Osteoblast (primary cell): ENCODE data around the gene GSTA5. TPM values are rescaled to one million over a fixed set of nuclear protein-coding genes. Genes with fewer than 3 reads are reported as not detected.
"Not testable (repeated sequence)": the region's sequence is repeated elsewhere in the genome, so short reads cannot be mapped to it uniquely, and the experiment has no call there.

ENCODE experiments used
- DNase-seq: peaks from one replicate; pipeline ENCODE4 v3.0.0; 2011; ENCODE audit warnings: low spot score, mixed read lengths; ENCODE audit not compliant: insufficient read length; ENCODE audit errors: missing footprints
- H2AFZ ChIP-seq: 2 replicates; pipeline ENCODE4 v1.6.0; 2011; ENCODE audit warnings: mild to moderate bottlenecking, low read length
- H3K27ac ChIP-seq: 2 replicates; pipeline ENCODE4 v1.5.1; 2011; ENCODE audit warnings: mild to moderate bottlenecking, low read depth, low read length, moderate library complexity
- H3K27me3 ChIP-seq: 2 replicates; pipeline ENCODE4 v1.6.0; 2012; ENCODE audit warnings: mild to moderate bottlenecking, control low read depth, inconsistent platforms, low read length, moderate library complexity; ENCODE audit not compliant: insufficient read depth
- H3K36me3 ChIP-seq: 2 replicates; pipeline ENCODE4 v1.5.1; 2011; ENCODE audit warnings: mild to moderate bottlenecking, low read length, control low read depth, moderate library complexity; ENCODE audit not compliant: insufficient read depth
- H3K4me1 ChIP-seq: 2 replicates; pipeline ENCODE4 v1.5.1; 2011; ENCODE audit warnings: mild to moderate bottlenecking, low read length, control low read depth, moderate library complexity; ENCODE audit not compliant: insufficient read depth
- H3K4me2 ChIP-seq: 2 replicates; pipeline ENCODE4 v1.6.0; 2011; ENCODE audit warnings: mild to moderate bottlenecking, low read length; ENCODE audit not compliant: insufficient read depth
- H3K4me3 ChIP-seq: fragments of 200-600 bp; sonication (generic); 3 replicates; pipeline ENCODE4 v1.5.1; 2012; ENCODE audit warnings: mild to moderate bottlenecking, low read length, inconsistent platforms; ENCODE audit not compliant: insufficient read depth
- H3K79me2 ChIP-seq: 2 replicates; pipeline ENCODE4 v1.6.0; 2012; ENCODE audit warnings: mild to moderate bottlenecking, low read length, control low read depth, inconsistent platforms; ENCODE audit not compliant: insufficient read depth
- H3K9me3 ChIP-seq: 2 replicates; pipeline ENCODE4 v1.5.1; 2011; ENCODE audit warnings: low read depth, low read length, control low read depth
- H4K20me1 ChIP-seq: 2 replicates; pipeline ENCODE4 v1.6.0; 2012; ENCODE audit warnings: mild to moderate bottlenecking, low read length, control low read depth; ENCODE audit not compliant: insufficient read depth
- total RNA-seq: library from RNA; depleted of rRNA; stranded (reverse); fragments of >200 nt; gene quantifications from 2 replicates; pipeline ENCODE4 v1.2.3, GENCODE V29; 2012
- TF ChIP-seq, protein P1 (sequence below): IDR thresholded peaks from 2 replicates; pipeline ENCODE4 v1.5.1; 2011; ENCODE audit warnings: mild to moderate bottlenecking, low read depth, low read length, moderate library complexity; ENCODE audit errors: extremely low read depth

The GSTA5 gene
- total RNA-seq, 1 donor = not detected

DNA sequence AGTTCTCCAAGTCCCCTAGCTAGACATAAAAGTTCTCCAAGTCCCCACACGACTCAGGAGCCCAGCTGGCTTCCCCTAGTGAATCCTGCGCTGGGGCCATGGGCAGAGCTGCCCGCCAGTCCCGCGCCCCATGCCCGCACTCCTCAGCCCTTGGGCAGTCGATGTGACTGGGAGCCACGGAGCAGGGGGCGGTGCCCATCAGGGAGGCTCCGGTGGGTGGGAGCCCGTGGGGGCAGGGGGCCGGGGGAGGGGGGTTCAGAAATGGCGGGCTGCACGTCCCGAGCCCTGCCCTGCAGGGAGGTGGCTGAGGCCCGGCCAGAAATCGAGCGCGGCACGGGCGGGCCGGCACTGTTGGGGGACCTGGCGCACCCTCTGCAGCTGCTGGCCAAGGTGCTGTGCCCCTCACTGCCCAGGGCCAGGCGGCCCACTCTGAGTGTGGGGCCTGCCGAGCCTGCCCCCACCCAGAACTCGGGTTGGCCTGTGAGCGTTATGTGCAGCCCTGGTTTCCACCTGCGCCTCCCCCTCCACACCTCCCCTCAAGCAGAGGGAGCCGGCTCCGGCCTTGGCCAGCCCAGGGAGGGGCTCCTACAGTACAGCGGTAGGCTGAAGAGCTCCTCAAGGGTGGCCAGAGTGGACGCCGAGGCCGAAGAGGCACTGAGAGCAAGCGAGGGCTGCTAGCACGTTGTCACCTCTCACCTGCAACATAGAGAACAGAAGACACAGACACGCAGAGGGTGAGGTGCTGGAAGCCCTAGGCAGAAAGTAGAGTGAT, 11.4 kb downstream of the GSTA5 start:
- Histone ChIP-seq H3K27me3 (peaks cover 4% of the 10 kb centered on the region), H3K9me3 (no peaks in the 10 kb centered on the region), H4K20me1 (no peaks in the 10 kb centered on the region), H3K4me1 (peaks cover 3% of the 10 kb centered on the region), H3K4me3 (no peak overlapping the region), H3K4me2 (no peak overlapping the region), H2AFZ (no peak overlapping the region), H3K79me2 (no peaks in the 10 kb centered on the region), H3K27ac (no peak overlapping the region), H3K36me3 (no peaks in the 10 kb centered on the region)
- TF ChIP-seq, protein P1, sequence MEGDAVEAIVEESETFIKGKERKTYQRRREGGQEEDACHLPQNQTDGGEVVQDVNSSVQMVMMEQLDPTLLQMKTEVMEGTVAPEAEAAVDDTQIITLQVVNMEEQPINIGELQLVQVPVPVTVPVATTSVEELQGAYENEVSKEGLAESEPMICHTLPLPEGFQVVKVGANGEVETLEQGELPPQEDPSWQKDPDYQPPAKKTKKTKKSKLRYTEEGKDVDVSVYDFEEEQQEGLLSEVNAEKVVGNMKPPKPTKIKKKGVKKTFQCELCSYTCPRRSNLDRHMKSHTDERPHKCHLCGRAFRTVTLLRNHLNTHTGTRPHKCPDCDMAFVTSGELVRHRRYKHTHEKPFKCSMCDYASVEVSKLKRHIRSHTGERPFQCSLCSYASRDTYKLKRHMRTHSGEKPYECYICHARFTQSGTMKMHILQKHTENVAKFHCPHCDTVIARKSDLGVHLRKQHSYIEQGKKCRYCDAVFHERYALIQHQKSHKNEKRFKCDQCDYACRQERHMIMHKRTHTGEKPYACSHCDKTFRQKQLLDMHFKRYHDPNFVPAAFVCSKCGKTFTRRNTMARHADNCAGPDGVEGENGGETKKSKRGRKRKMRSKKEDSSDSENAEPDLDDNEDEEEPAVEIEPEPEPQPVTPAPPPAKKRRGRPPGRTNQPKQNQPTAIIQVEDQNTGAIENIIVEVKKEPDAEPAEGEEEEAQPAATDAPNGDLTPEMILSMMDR = no peak
- DNase-seq = no peak

DNA sequence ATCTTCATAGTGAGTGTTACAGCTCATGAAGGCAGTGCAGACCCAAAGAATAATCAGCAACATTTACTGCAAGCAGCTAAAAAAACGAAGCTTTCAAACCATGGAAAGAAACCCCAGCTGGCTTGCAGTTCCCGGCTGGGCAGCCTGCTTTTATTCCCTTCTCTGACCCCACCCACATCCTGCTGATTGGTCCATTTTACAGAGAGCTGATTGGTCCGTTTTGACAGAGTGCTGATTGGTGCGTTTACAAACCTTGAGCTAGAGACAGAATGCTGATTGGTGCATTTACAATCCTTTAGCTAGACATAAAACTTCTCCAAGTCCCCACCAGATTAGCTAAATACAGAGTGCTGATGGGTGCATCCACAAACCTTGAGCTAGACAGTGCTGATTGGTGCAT, 12.0 kb downstream of the GSTA5 start:
- not testable (repeated sequence) for H3K4me1 ChIP-seq, H3K4me3 ChIP-seq, H3K36me3 ChIP-seq, H3K27ac ChIP-seq, DNase-seq, H3K27me3 ChIP-seq, H3K4me2 ChIP-seq, H2AFZ ChIP-seq, H3K9me3 ChIP-seq, H4K20me1 ChIP-seq, H3K79me2 ChIP-seq

DNA sequence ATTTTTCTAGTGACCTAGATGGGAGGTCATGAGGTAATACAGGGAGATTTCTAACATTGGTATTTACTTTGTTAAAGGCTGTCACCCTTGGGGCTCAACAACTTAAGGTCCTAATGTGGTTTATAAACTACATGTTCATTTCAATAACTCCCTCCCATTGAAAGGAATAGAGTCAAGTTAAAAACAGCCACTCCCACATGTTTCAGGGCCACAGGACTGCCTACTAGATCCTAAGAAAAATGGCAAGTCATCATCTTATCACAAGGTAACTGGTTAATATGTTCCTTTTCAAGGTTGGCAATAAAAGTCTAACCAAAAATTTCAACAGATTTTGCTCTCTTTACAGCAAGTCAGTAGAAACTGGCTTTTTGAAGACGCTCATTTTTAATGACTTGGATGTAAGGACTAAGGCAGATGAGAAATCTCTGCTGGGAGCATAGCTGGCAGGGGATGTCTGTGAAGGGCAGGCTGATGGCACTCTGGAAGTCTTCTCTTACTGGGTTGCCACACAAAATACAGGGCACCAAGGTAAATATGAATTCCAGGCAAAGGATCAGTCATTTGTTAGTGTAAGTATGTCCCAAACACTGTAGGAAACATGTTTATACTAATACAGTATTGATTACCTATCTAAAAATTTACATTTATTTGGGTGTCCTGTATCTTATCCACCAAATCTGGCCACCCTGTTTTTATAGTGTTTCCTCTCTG, 13.4 kb downstream of the GSTA5 start:
- not testable (repeated sequence) for H2AFZ ChIP-seq, H3K27me3 ChIP-seq

DNA sequence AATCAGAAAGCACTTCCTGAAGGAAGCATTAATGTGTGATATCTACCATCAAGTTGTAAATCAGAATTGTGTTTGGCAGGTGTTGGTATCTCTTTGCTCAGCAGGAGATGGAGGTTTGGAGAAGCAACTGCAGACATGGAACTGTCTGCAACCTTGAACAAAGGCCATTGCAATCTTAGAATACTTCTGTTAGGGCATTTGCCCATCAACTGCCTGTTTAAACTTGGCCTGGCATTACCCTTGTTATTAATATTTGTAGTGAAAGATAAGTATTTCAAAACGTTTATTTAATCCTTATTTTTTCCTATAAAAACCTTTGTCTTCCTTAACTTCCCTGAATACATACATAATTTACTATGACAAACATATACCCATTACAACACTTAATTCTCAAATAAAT, 14.1 kb downstream of the GSTA5 start:
- H3K36me3 ChIP-seq = no peaks in the 10 kb centered on the region
- H3K79me2 ChIP-seq = no peaks in the 10 kb centered on the region
- no peak overlapping the region for H2AFZ ChIP-seq
- no peaks in the 10 kb centered on the region for H3K9me3 ChIP-seq
- no peak for DNase-seq
- H3K27me3 ChIP-seq = no peaks in the 10 kb centered on the region
- H4K20me1 ChIP-seq = no peaks in the 10 kb centered on the region
- no peak overlapping the region for H3K27ac ChIP-seq
- TF ChIP-seq, protein P1 = no peak
- H3K4me3 ChIP-seq = no peak overlapping the region
- H3K4me2 ChIP-seq = no peak overlapping the region
- no peaks in the 10 kb centered on the region for H3K4me1 ChIP-seq

More for the DNA sequence above, 13.4 kb downstream of the GSTA5 start:
- H4K20me1 ChIP-seq, H3K36me3 ChIP-seq, H3K79me2 ChIP-seq, H3K9me3 ChIP-seq, H3K27ac ChIP-seq, DNase-seq, H3K4me3 ChIP-seq, H3K4me1 ChIP-seq, H3K4me2 ChIP-seq: not testable (repeated sequence)

DNA sequence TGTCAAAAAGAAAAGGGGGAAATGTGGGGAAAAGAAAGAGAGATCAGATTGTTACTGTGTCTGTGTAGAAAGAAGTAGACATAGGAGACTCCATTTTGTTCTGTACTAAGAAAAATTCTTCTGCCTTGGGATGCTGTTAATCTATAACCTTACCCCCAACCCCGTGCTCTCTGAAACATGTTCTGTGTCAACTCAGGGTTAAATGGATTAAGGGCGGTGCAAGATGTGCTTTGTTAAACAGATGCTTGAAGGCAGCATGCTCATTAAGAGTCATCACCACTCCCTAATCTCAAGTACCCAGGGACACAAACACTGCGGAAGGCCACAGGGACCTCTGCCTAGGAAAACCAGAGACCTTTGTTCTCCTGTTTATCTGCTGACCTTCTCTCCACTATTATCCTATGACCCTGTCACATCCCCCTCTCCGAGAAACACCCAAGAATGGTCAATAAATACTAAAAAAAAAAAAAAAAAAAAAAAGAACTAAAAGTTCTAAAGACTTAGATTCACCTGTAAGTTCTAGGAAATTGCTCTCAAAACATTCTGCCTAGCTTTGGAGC, 14.6 kb downstream of the GSTA5 start:
- not testable (repeated sequence) for H3K79me2 ChIP-seq, H4K20me1 ChIP-seq

DNA sequence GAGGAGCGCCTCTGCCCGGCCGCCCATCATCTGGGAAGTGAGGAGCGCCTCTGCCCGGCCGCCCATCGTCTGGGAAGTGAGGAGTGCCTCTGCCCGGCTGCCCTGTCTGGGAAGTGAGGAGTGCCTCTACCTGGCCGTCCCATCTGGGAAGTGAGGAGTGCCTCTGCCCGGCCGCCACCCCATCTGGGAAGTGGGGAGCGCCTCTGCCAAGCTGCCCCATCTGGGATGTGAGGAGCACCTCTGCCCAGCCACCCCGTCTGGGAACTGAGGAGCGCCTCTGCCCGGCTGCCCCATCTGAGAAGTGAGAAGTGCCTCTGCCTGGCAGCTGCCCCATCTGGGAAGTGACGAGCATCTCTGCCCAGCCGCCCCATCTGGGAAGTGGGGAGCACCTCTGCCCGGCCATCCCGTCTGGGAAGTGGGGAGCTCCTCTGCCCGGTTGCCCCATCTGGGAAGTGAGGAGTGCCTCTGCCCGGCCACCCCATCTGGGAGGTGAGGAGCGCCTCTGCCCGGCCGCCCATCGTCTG, 15.3 kb downstream of the GSTA5 start:
- not testable (repeated sequence) for H3K4me2 ChIP-seq, H2AFZ ChIP-seq, H4K20me1 ChIP-seq, H3K9me3 ChIP-seq, H3K4me1 ChIP-seq, H3K4me3 ChIP-seq, H3K27ac ChIP-seq, H3K79me2 ChIP-seq, H3K27me3 ChIP-seq, H3K36me3 ChIP-seq, DNase-seq

More for the DNA sequence above, 14.6 kb downstream of the GSTA5 start:
- not testable (repeated sequence) for H3K4me2 ChIP-seq, H3K4me1 ChIP-seq, H3K36me3 ChIP-seq, H3K27me3 ChIP-seq, DNase-seq, H3K9me3 ChIP-seq, H2AFZ ChIP-seq, H3K27ac ChIP-seq, H3K4me3 ChIP-seq
